ENCODE measurements around the gene GABBR2. TPM values are rescaled to one million over a fixed set of nuclear protein-coding genes. Genes with fewer than 3 reads are reported as not detected.

GABBR2 gene
- total and polyA plus RNA-seq, 9 of the 15 experiments (the other 6 are each of a cell fraction or from before 2014, with no cell fraction given): 0.15 to 1.9 (median 0.32) TPM

- TF ChIP-seq STAT6 (CRISPR knock-in tag; IDR thresholded peaks at IDR 0.05): no peak
- peak; percentile 41; the same call in 1 of the 2 replicates for TF ChIP-seq SPI1 (IDR thresholded peaks at IDR 0.05; ENCODE audit: borderline replicate concordance, low read depth, low read length)
- TF ChIP-seq RBBP5 (IDR thresholded peaks at IDR 0.05; ENCODE audit: borderline replicate concordance, insufficient read depth, low read length, poor library complexity, severe bottlenecking): peak; percentile 27
- no peak for TF ChIP-seq KDM4B (IDR thresholded peaks at IDR 0.05; ENCODE audit: borderline replicate concordance in 2 of 2, low read depth in 1 of 2)
- no peak for TF ChIP-seq PTBP1 (IDR thresholded peaks at IDR 0.05; ENCODE audit: low read depth, low read length)
- no peak for TF ChIP-seq PYGO2 (tag; IDR thresholded peaks at IDR 0.05)
- no peak for TF ChIP-seq MCM3 (IDR thresholded peaks at IDR 0.05)
- no peak for TF ChIP-seq NR4A1 (CRISPR knock-in tag; IDR thresholded peaks at IDR 0.05)
- TF ChIP-seq NR4A1 (tag; IDR thresholded peaks at IDR 0.05): no peak
- no peak for TF ChIP-seq ZNF717 (CRISPR knock-in tag; IDR thresholded peaks at IDR 0.05)
- TF ChIP-seq PTTG1 (tag; IDR thresholded peaks at IDR 0.05; ENCODE audit: low read depth): no peak
- TF ChIP-seq ZNF785 (CRISPR knock-in tag; IDR thresholded peaks at IDR 0.05): no peak
- no peak for TF ChIP-seq ERF (CRISPR knock-in tag; IDR thresholded peaks at IDR 0.05)
- no peak for TF ChIP-seq FOXP1 (CRISPR knock-in tag; IDR thresholded peaks at IDR 0.05)
- TF ChIP-seq, protein P1, sequence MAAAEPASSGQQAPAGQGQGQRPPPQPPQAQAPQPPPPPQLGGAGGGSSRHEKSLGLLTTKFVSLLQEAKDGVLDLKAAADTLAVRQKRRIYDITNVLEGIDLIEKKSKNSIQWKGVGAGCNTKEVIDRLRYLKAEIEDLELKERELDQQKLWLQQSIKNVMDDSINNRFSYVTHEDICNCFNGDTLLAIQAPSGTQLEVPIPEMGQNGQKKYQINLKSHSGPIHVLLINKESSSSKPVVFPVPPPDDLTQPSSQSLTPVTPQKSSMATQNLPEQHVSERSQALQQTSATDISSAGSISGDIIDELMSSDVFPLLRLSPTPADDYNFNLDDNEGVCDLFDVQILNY (CRISPR knock-in tag; IDR thresholded peaks at IDR 0.05): no peak
- no peak for TF ChIP-seq HOXB6 (CRISPR knock-in tag; IDR thresholded peaks at IDR 0.05; ENCODE audit: borderline replicate concordance)
- TF ChIP-seq HMGXB4 (CRISPR knock-in tag; IDR thresholded peaks at IDR 0.05): no peak
- no peak for TF ChIP-seq BCL6 (CRISPR knock-in tag; IDR thresholded peaks at IDR 0.05)
Measured at GRCh38 chr9:98331536-98332259, 377.0 kb downstream of the GABBR2 start (continued).

Data from K562 (cell line).